IMR-90 (cell line): ENCODE measurements around the gene ST6GALNAC5. TPM values are rescaled to one million over a fixed set of nuclear protein-coding genes. Genes with fewer than 3 reads are reported as not detected.
A peak's percentile ranks its signal among the peaks of the same experiment; 100 is the strongest.

ENCODE experiments used
- ATAC-seq: fragments of 200-7000 bp; cut with Tn5 transposase; 2 replicates; pipeline ENCODE4 v1.9.1; 2020; ENCODE audit warnings: low read depth, mild to moderate bottlenecking, moderate library complexity
- BruUV-seq: library from RNA; stranded (reverse); fragments of 400-500 nt; replicated peaks from 2 replicates; lab custom pipeline; 2021; lab: Mats Ljungman, UMichigan
- CTCF ChIA-PET: fragments of 300-600 bp; formaldehyde crosslinking; extraction: SDS; loops from one replicate; lab custom pipeline; 2021; ENCODE audit warnings: antibody characterized with exemption; lab: Yijun Ruan, JAX
- POLR2A ChIA-PET: fragments of 300-600 bp; sonication (Branson Sonifier 250); formaldehyde crosslinking; loops from one replicate; lab custom pipeline; 2022; ENCODE audit warnings: antibody characterized with exemption; ENCODE audit not compliant: unreplicated experiment; lab: Charles Lee
- DNase-seq: peaks from one replicate; pipeline ENCODE4 v3.0.0; 2013
- H2AFZ ChIP-seq: replicated peaks from 2 replicates; pipeline ENCODE3; 2013; ENCODE audit warnings: low read length, mild to moderate bottlenecking; ENCODE audit not compliant: poor library complexity
- H2AK5ac ChIP-seq: 2 replicates; pipeline ENCODE4 v1.6.1; 2013; ENCODE audit warnings: low read depth, low read length, inconsistent platforms
- H2AK9ac ChIP-seq: replicated peaks from 2 replicates; pipeline ENCODE3; 2013; ENCODE audit warnings: mild to moderate bottlenecking, low read depth, low read length, moderate library complexity; ENCODE audit not compliant: poor library complexity
- H2BK120ac ChIP-seq: 2 replicates; pipeline ENCODE4 v1.6.1; 2013; ENCODE audit warnings: low read depth, low read length, inconsistent platforms
- H2BK15ac ChIP-seq: 3 replicates; pipeline ENCODE4 v1.6.1; 2013; ENCODE audit warnings: low read depth, low read length, inconsistent platforms
- H2BK20ac ChIP-seq: 2 replicates; pipeline ENCODE4 v1.6.1; 2013; ENCODE audit warnings: low read depth, mild to moderate bottlenecking, inconsistent platforms, low read length, moderate library complexity
- H2BK5ac ChIP-seq: 2 replicates; pipeline ENCODE4 v1.6.1; 2013; ENCODE audit warnings: mild to moderate bottlenecking, low read depth, low read length, inconsistent platforms; ENCODE audit not compliant: poor library complexity, severe bottlenecking
- H3K14ac ChIP-seq: replicated peaks from 2 replicates; pipeline ENCODE4 v1.6.1; 2013; ENCODE audit warnings: low read depth, low read length, inconsistent platforms
- H3K18ac ChIP-seq: 2 replicates; pipeline ENCODE4 v1.6.1; 2013; ENCODE audit warnings: low read depth, low read length, control low read depth
- H3K23ac ChIP-seq: 2 replicates; pipeline ENCODE4 v1.6.1; 2013; ENCODE audit warnings: low read depth, low read length, inconsistent platforms
- H3K27ac ChIP-seq: 2 replicates; pipeline ENCODE4 v1.5.1; 2013; ENCODE audit warnings: mild to moderate bottlenecking, control low read depth, low read length; ENCODE audit not compliant: insufficient read depth
- H3K27me3 ChIP-seq: 2 replicates; pipeline ENCODE4 v1.6.1; 2013; ENCODE audit warnings: low read length; ENCODE audit not compliant: control insufficient read depth, insufficient read depth
- H3K36me3 ChIP-seq: 2 replicates; pipeline ENCODE4 v1.6.1; 2013; ENCODE audit warnings: low read length, mixed read lengths; ENCODE audit not compliant: control insufficient read depth, insufficient read depth
- H3K4ac ChIP-seq: 2 replicates; pipeline ENCODE4 v1.6.1; 2013; ENCODE audit warnings: low read depth, low read length, inconsistent platforms
- H3K4me1 ChIP-seq: 2 replicates; pipeline ENCODE4 v1.6.1; 2013; ENCODE audit warnings: low read length, mixed read lengths; ENCODE audit not compliant: control insufficient read depth, insufficient read depth
- H3K4me2 ChIP-seq: 2 replicates; pipeline ENCODE4 v1.6.1; 2013; ENCODE audit warnings: low read depth, mild to moderate bottlenecking, control low read depth, low read length, moderate library complexity
- H3K4me3 ChIP-seq: 2 replicates; pipeline ENCODE4 v1.5.1; 2013; ENCODE audit warnings: low read depth, mild to moderate bottlenecking, control low read depth, low read length, moderate library complexity; ENCODE audit not compliant: insufficient read depth
- H3K56ac ChIP-seq: 2 replicates; pipeline ENCODE4 v1.6.1; 2013; ENCODE audit warnings: low read length, inconsistent platforms; ENCODE audit not compliant: insufficient read depth; ENCODE audit errors: extremely low read depth
- H3K79me1 ChIP-seq, 2 experiments: 2 replicates each; pipeline ENCODE4 v1.6.1; 2013; ENCODE audit warnings: low read length in 2 of 2, inconsistent platforms in 1 of 2, low read depth in 1 of 2
- H3K9ac ChIP-seq: 2 replicates; pipeline ENCODE4 v1.6.1; 2013; ENCODE audit warnings: low read depth, low read length, control low read depth
- H3K9me1 ChIP-seq: 2 replicates; pipeline ENCODE4 v1.6.1; 2013; ENCODE audit warnings: low read length, inconsistent platforms; ENCODE audit not compliant: insufficient read depth
- H3K9me3 ChIP-seq: 2 replicates; pipeline ENCODE4 v1.6.1; 2013; ENCODE audit warnings: low read length; ENCODE audit not compliant: control insufficient read depth, insufficient read depth
- H4K20me1 ChIP-seq: 2 replicates; pipeline ENCODE4 v1.6.1; 2013; ENCODE audit warnings: low read length, inconsistent platforms; ENCODE audit not compliant: insufficient read depth
- H4K5ac ChIP-seq: 2 replicates; pipeline ENCODE4 v1.6.1; 2013; ENCODE audit warnings: mild to moderate bottlenecking, low read depth, low read length, control low read depth
- H4K8ac ChIP-seq, 2 experiments: 2 replicates each; pipeline ENCODE4 v1.6.1; 2013; ENCODE audit warnings: low read depth in 2 of 2, low read length in 2 of 2, control low read depth in 1 of 2, inconsistent platforms in 1 of 2
- H4K91ac ChIP-seq: 2 replicates; pipeline ENCODE4 v1.6.1; 2013; ENCODE audit warnings: low read depth, low read length, inconsistent platforms; ENCODE audit not compliant: insufficient read depth
- BHLHE40 ChIP-seq: fragments of 150-350 bp; IDR thresholded peaks from 2 replicates; pipeline ENCODE4 v1.6.1; 2016; ENCODE audit warnings: mild to moderate bottlenecking, low read depth, low read length
- CEBPB ChIP-seq: IDR thresholded peaks from 2 replicates; pipeline ENCODE4 v1.6.1; 2012; ENCODE audit warnings: low read depth, low read length, improper control_type of control experiment
- CHD1 ChIP-seq: IDR thresholded peaks from 2 replicates; pipeline ENCODE4 v1.6.1; 2012; ENCODE audit warnings: low read depth, low read length, improper control_type of control experiment
- CTCF ChIP-seq: conservative IDR thresholded peaks from 2 replicates; pipeline ENCODE4 v1.5.1; 2012; ENCODE audit warnings: mild to moderate bottlenecking, low read depth, low read length, improper control_type of control experiment
- FOS ChIP-seq: fragments of 150-350 bp; IDR thresholded peaks from 2 replicates; pipeline ENCODE4 v1.6.1; 2016; ENCODE audit warnings: low read depth, low read length
- MAFK ChIP-seq: IDR thresholded peaks from 2 replicates; pipeline ENCODE4 v1.6.1; 2012; ENCODE audit warnings: low read depth, low read length, improper control_type of control experiment
- MAZ ChIP-seq: IDR thresholded peaks from 2 replicates; pipeline ENCODE4 v1.6.1; 2012; ENCODE audit warnings: low read depth, mild to moderate bottlenecking, low read length, improper control_type of control experiment, moderate library complexity, borderline replicate concordance
- MXI1 ChIP-seq: IDR thresholded peaks from 2 replicates; pipeline ENCODE4 v1.6.1; 2012; ENCODE audit warnings: low read depth, mild to moderate bottlenecking, low read length, moderate library complexity, borderline replicate concordance
- NFE2L2 ChIP-seq: fragments of 150-350 bp; IDR thresholded peaks from 2 replicates; pipeline ENCODE4 v1.6.1; 2016; ENCODE audit warnings: low read depth, mild to moderate bottlenecking, low read length
- POLR2A ChIP-seq: IDR thresholded peaks from 2 replicates; pipeline ENCODE4 v1.6.1; 2012; ENCODE audit warnings: mild to moderate bottlenecking, low read depth, low read length
- RAD21 ChIP-seq: IDR thresholded peaks from 2 replicates; pipeline ENCODE4 v1.6.1; 2012; ENCODE audit warnings: low read length, improper control_type of control experiment
- RCOR1 ChIP-seq: IDR thresholded peaks from 2 replicates; pipeline ENCODE4 v1.6.1; 2012; ENCODE audit warnings: mild to moderate bottlenecking, low read length, improper control_type of control experiment; ENCODE audit not compliant: insufficient replicate concordance
- RFX5 ChIP-seq: IDR thresholded peaks from 2 replicates; pipeline ENCODE4 v1.8.0; 2012; ENCODE audit warnings: low read depth, mild to moderate bottlenecking, low read length, moderate library complexity
- SMC3 ChIP-seq: fragments of 150-350 bp; IDR thresholded peaks from 2 replicates; pipeline ENCODE4 v1.6.1; 2016; ENCODE audit warnings: low read depth, mild to moderate bottlenecking, antibody characterized with exemption, low read length, moderate library complexity
- USF2 ChIP-seq: fragments of 150-350 bp; IDR thresholded peaks from 2 replicates; pipeline ENCODE4 v1.6.1; 2017; ENCODE audit warnings: mild to moderate bottlenecking, antibody characterized with exemption, low read length, low read depth
- WGBS, 2 experiments: methylation state at CpG; one replicate each; pipeline versions ENCODE4 v1.1.5 to v1.1.7; 2013; ENCODE audit warnings: missing lambda C conversion rate in 2 of 2; ENCODE audit not compliant: insufficient read length in 1 of 2; ENCODE audit errors: extremely low coverage in 2 of 2; 5-methylcytosine and 5-hydroxymethylcytosine counted together
- dilution Hi-C: fragments of 300-500 bp; cut with HindIII; formaldehyde crosslinking; loops from one replicate; pipeline ENCODE4 v1.14.3; 2018; ENCODE audit warnings: low sequenced_read_pairs; ENCODE audit not compliant: unreplicated experiment
- in situ Hi-C: fragments of 300-500 bp; cut with MboI; formaldehyde crosslinking; loops from 3 replicates; pipeline ENCODE4 v1.14.3; 2019; ENCODE audit warnings: low sequenced_read_pairs, inconsistent platforms, mixed read lengths
- intact Hi-C: fragments of 100-400 bp; cut with micrococcal nuclease; formaldehyde crosslinking; loops from 2 replicates; pipeline ENCODE4 v1.10.0; 2022
- polyA plus RNA-seq, 3 experiments: library from polyadenylated mRNA; depleted of rRNA; stranded (reverse); fragments of >200 nt; gene quantifications; 2 replicates each; pipeline ENCODE4 v1.2.3, GENCODE V29; 2012; ENCODE audit warnings: low replicate concordance in 1 of 3
- total RNA-seq: library from RNA; depleted of rRNA; stranded (reverse); fragments of >200 nt; gene quantifications from 2 replicates; pipeline ENCODE4 v1.2.3, GENCODE V29; 2012
- TF ChIP-seq, protein P1 (sequence below): fragments of 150-350 bp; IDR thresholded peaks from 2 replicates; pipeline ENCODE4 v1.6.1; 2016; ENCODE audit warnings: low read depth, mild to moderate bottlenecking, low read length, moderate library complexity, borderline replicate concordance

Gene ST6GALNAC5
- total and polyA plus RNA-seq, 2 of the 4 experiments (the other 2 are of a cell fraction), result 3.4 to 4.0 TPM

GRCh38 chr1:76989976-76990375 lies 122.7 kb downstream of the ST6GALNAC5 start:
- H3K9ac ChIP-seq, result no peak overlapping the region
- no TSS peak for BruUV-seq
- H2AK5ac ChIP-seq, result no peak overlapping the region
- H4K8ac ChIP-seq, result no peak overlapping the region
- H3K4ac ChIP-seq, result peak overlapping the region; percentile 78
- no peak overlapping the region for H2AK9ac ChIP-seq
- ATAC-seq (peak; percentile 61), DNase-seq (peak; percentile 18)
- H4K20me1 ChIP-seq, result no peaks in the 10 kb centered on the region
- H2BK15ac ChIP-seq, result no peak overlapping the region
- H4K5ac ChIP-seq, result no peak overlapping the region
- intact Hi-C loops, result no loop called here
- no peaks in the 10 kb centered on the region; the same call in 1 of the 2 replicates for H3K27me3 ChIP-seq
- no peaks in the 10 kb centered on the region for H3K9me3 ChIP-seq
- no peak overlapping the region for H4K91ac ChIP-seq
- no peaks in the 10 kb centered on the region for H3K9me1 ChIP-seq
- H3K18ac ChIP-seq, result no peak overlapping the region
- no peaks in the 10 kb centered on the region for H3K36me3 ChIP-seq
- in situ Hi-C loops, result no loop called here
- H2BK20ac ChIP-seq, result 0 out of 2 replicates have a peak overlapping the region, but pooled peaks have one; percentile 25
- H2BK120ac ChIP-seq, result peak overlapping the region; percentile 68
- no peaks in the 10 kb centered on the region for H3K79me1 ChIP-seq
- ChIA-PET CTCF (no interaction called here), POLR2A (no interaction called here)
- TF ChIP-seq BHLHE40, result no peak
- TF ChIP-seq CHD1, result no peak
- no peak for TF ChIP-seq CEBPB
- TF ChIP-seq SMC3, result no peak
- TF ChIP-seq MAFK, result no peak
- TF ChIP-seq RFX5, result no peak
- TF ChIP-seq CTCF, result no peak
- no peak for TF ChIP-seq POLR2A
- no peak for TF ChIP-seq MXI1
- no peak for TF ChIP-seq USF2
- TF ChIP-seq RAD21, result no peak
- no peak for TF ChIP-seq FOS
- TF ChIP-seq NFE2L2, result no peak
- TF ChIP-seq RCOR1, result no peak
- TF ChIP-seq MAZ, result no peak
- TF ChIP-seq, protein P1, sequence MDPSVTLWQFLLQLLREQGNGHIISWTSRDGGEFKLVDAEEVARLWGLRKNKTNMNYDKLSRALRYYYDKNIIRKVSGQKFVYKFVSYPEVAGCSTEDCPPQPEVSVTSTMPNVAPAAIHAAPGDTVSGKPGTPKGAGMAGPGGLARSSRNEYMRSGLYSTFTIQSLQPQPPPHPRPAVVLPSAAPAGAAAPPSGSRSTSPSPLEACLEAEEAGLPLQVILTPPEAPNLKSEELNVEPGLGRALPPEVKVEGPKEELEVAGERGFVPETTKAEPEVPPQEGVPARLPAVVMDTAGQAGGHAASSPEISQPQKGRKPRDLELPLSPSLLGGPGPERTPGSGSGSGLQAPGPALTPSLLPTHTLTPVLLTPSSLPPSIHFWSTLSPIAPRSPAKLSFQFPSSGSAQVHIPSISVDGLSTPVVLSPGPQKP, result no peak
- WGBS, 2 experiments, result no CpG with 5 or more reads among the region's 2 CpGs
- H3K56ac ChIP-seq, result no peak overlapping the region
- no peaks in the 10 kb centered on the region for H3K4me1 ChIP-seq
- no peak overlapping the region for H2AFZ ChIP-seq
- peak overlapping the region; percentile 45; the same call in 1 of the 2 replicates for H3K14ac ChIP-seq
- H3K4me3 ChIP-seq, result no peak overlapping the region
- H2BK5ac ChIP-seq, result no peak overlapping the region
- no peak overlapping the region for H3K27ac ChIP-seq
- dilution Hi-C loops, result no loop called here
- H3K23ac ChIP-seq, result 0 out of 2 replicates have a peak overlapping the region, but pooled peaks have one; percentile 85
- H3K4me2 ChIP-seq, result no peak overlapping the region
